Psoas muscle (tissue), 8 donors: Measurements from ENCODE around the gene HIGD2A. TPM values are rescaled to one million over a fixed set of nuclear protein-coding genes. Genes with fewer than 3 reads are reported as not detected.

Source experiments
- ATAC-seq, 4 donors: fragments of 200-7000 bp; cut with Tn5 transposase; one replicate each; pipeline ENCODE4 v1.9.1; 2020; ENCODE audit warnings: moderate library complexity in 3 of 4, mild to moderate bottlenecking in 2 of 4
- DNase-seq, 2 donors: peaks; one replicate each; pipeline ENCODE4 v3.0.0-alpha.2; 2020
- H3K27ac ChIP-seq: fragments of 200-600 bp; one replicate; pipeline ENCODE4 v1.8.0; 2022
- H3K27me3 ChIP-seq, 3 donors: fragments of 200-600 bp in 1 of 3; one replicate each; pipeline versions ENCODE4 v1.6.1 to v1.8.0; 2013 to 2022; ENCODE audit warnings: low read length in 2 of 3, mild to moderate bottlenecking in 2 of 3, moderate library complexity in 1 of 3; ENCODE audit not compliant: insufficient read depth in 3 of 3
- H3K36me3 ChIP-seq, 2 donors: fragments of 200-600 bp in 1 of 2; one replicate each; pipeline versions ENCODE4 v1.6.1 to v1.8.0; 2013 to 2022; ENCODE audit warnings: low read depth in 1 of 2, mild to moderate bottlenecking in 1 of 2, moderate library complexity in 1 of 2; ENCODE audit not compliant: insufficient read depth in 1 of 2
- H3K4me1 ChIP-seq: fragments of 200-600 bp; one replicate; pipeline ENCODE4 v1.8.0; 2022
- H3K4me3 ChIP-seq: fragments of 200-600 bp; one replicate; pipeline ENCODE4 v1.8.0; 2022; ENCODE audit warnings: mild to moderate bottlenecking
- H3K9me3 ChIP-seq: fragments of 200-600 bp; one replicate; pipeline ENCODE4 v1.8.0; 2022
- WGBS, 3 donors: extraction: QIAGEN DNeasy Blood & Tissue Kit; methylation state at CpG; one replicate each; pipeline versions ENCODE4 v1.1.6 to v1.1.7; 2013; 5-methylcytosine and 5-hydroxymethylcytosine counted together
- intact Hi-C, 2 donors: fragments of 100-400 bp; cut with DNase I; formaldehyde crosslinking; loops; one replicate each; pipeline versions ENCODE4 v1.11.0 to v1.14.2; 2022
- polyA plus RNA-seq, 3 donors: library from polyadenylated mRNA; stranded (reverse); fragments of 200-250 nt; gene quantifications; one replicate each; pipeline ENCODE4 v1.2.3, GENCODE V29; 2013
- total RNA-seq, 4 donors: library from RNA; stranded (reverse); fragmentation: NEBNext Ultra II Directional in 2 of 4; extraction: Animal tissue kit (Norgen Biotek cat#: 25700) in 2 of 4; gene quantifications; one replicate each; pipeline versions ENCODE4 v1.2.1 to v1.2.4, GENCODE V29; 2021 to 2023
- TF ChIP-seq, protein P1 (sequence below): fragments of 200-600 bp; IDR thresholded peaks from one replicate; pipeline ENCODE4 v1.8.0; 2022; ENCODE audit warnings: antibody characterized with exemption
- donor health status: healthy with polysubstance abuse.
- donor health status: DM: no; HTN: no; CAD: no; lungs with moderate emphysema.
- donor health status: Bipolar disorder and iron deficiency.
- donor health status: healthy.
- donor health status: DM: yes; HTN: yes; CAD: no.
- donor health status: DM: no; HTN: no; CAD: no.
- donor health status: DM: no; HTN: no; CAD: no.
- donor health status: DM: yes; HTN: yes; CAD: no.

The HIGD2A gene
- total and polyA plus RNA-seq, 7 donors, result 181 to 429 (median 215) TPM

DNA sequence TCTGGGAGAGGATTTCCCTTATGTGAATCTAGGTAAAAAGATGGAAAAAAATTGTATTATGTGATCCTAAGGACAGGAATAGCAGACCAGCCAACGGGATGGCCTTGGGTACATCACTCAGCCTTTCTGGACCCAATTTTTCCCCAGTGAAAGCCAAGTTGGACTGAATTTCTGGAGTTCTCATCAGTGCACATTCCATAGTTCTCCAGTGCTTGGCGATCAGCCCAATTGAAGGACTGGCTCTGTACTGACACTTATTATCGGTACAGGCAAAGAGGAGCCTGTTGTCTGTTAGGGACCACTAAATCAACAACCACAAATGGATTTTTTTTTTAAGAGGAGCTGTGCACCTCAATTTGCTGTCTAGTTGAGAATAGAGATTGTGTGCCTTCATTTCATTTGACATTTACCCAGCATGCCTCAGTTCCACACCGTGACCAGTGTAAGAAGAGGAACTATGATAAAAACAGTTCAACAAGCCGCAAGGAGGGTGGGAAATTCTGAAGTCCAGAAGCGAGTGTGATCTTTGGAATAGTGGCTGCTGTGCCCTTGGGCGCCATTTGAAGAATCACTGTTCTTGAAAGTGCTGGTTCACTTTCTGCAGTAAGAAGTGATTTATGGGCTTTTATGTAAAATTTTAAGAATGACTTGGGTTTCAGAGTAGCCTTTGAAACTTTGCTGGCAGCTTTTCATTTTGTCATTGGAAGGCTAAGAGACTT is 15.3 kb upstream of the HIGD2A start:
- 34 to 53% (median 37%) methylated on average over 7 of the region's 7 CpGs for WGBS, 3 donors
- H3K4me1 ChIP-seq, result peaks cover 52% of the 10 kb centered on the region
- no peaks in the 10 kb centered on the region for H3K9me3 ChIP-seq
- no peaks in the 10 kb centered on the region for H3K27me3 ChIP-seq
- DNase-seq (no peak), ATAC-seq (no peak)
- TF ChIP-seq, protein P1, sequence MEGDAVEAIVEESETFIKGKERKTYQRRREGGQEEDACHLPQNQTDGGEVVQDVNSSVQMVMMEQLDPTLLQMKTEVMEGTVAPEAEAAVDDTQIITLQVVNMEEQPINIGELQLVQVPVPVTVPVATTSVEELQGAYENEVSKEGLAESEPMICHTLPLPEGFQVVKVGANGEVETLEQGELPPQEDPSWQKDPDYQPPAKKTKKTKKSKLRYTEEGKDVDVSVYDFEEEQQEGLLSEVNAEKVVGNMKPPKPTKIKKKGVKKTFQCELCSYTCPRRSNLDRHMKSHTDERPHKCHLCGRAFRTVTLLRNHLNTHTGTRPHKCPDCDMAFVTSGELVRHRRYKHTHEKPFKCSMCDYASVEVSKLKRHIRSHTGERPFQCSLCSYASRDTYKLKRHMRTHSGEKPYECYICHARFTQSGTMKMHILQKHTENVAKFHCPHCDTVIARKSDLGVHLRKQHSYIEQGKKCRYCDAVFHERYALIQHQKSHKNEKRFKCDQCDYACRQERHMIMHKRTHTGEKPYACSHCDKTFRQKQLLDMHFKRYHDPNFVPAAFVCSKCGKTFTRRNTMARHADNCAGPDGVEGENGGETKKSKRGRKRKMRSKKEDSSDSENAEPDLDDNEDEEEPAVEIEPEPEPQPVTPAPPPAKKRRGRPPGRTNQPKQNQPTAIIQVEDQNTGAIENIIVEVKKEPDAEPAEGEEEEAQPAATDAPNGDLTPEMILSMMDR, result no peak
- peak overlapping the region; percentile 85 for H3K27ac ChIP-seq
- intact Hi-C loops, result no loop called here
- peaks cover 0 to 7% of the 10 kb centered on the region in 2 donors for H3K36me3 ChIP-seq
- no peak overlapping the region for H3K4me3 ChIP-seq

DNA sequence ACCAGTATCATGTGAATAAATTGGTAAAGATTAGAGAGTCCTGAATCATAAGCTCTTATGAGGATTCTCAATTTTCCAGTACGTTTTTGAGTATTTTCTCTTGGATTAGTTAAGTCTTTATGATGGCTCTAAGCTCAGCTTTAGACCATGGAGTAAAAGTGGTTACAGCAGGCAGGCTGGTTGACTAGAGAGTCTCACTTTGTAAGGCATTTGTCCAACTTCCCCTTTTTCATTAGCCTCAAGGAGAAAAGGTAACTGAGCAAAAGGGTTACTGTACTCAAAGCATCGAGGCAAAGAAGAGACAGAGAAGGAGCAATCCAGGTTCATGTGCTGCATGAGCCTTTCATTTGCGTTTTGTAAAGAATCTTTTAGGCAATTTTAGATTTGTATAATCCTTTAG is 8.7 kb upstream of the HIGD2A start:
- H3K27me3 ChIP-seq, result no peaks in the 10 kb centered on the region
- peaks cover 35% of the 10 kb centered on the region for H3K4me1 ChIP-seq
- H3K27ac ChIP-seq, result peak overlapping the region; percentile 93
- intact Hi-C loops, result no loop called here
- no peak overlapping the region for H3K4me3 ChIP-seq
- WGBS, 3 donors, result 85 to 92% (median 86%) methylated on average over 3 of the region's 3 CpGs
- no peak for DNase-seq
- H3K36me3 ChIP-seq, result peaks cover 4 to 31% of the 10 kb centered on the region in 2 donors
- ATAC-seq, result no peak
- H3K9me3 ChIP-seq, result no peaks in the 10 kb centered on the region
- TF ChIP-seq, protein P1, result no peak

DNA sequence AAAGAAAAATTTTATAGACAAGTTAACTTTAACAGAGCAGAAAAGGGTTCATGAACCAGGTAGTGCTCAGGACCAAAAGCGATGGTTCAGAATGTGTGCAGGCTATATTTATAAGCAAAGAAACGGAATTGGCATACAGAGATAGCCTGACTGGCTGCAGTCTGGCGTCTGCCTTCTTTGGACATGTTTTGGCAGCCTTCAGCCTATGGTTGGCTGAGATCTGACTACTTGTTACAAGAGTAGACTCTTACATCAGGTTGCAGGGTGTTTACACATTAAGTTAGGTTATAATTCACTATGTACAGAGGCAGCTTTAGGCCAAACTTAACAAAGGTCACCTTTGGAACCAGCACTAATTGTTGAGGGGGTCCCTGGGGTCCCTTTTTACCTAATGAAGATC is 7.1 kb upstream of the HIGD2A start:
- H3K4me1 ChIP-seq, result peaks cover 42% of the 10 kb centered on the region
- H3K36me3 ChIP-seq, result peaks cover 7 to 46% of the 10 kb centered on the region in 2 donors
- 25 to 43% (median 30%) methylated on average over 3 of the region's 3 CpGs for WGBS, 3 donors
- TF ChIP-seq, protein P1, result no peak
- peak overlapping the region; percentile 16 for H3K4me3 ChIP-seq
- intact Hi-C loops, result no loop called here
- no peaks in the 10 kb centered on the region for H3K9me3 ChIP-seq
- peak overlapping the region; percentile 93 for H3K27ac ChIP-seq
- H3K27me3 ChIP-seq, result no peaks in the 10 kb centered on the region
- DNase-seq, result peak in 1 of 2 donors; percentile 70
- ATAC-seq, result peak; percentile 86 to 94 (median 92)

DNA sequence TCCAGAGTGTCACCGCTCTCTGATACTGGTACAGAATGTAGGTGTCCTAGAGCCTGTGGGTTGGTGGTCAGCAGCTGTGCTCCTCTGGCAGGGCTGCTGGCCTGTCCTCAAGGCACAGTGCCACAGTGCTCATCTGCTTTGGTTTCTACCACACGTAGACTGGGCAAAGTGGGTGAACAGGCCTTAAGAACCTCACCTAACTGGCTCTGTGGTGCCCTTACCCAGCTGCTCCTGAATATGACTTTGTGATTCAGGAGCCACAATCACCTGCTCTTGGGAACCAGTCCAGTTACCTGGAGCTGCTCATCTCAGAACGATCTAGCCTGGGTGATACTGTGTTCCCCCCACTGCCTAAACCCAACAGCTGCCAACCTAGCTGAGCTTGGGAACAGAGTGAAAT is 6.6 kb upstream of the HIGD2A start:
- peak; percentile 74 to 84 (median 78) for ATAC-seq
- Histone ChIP-seq H3K27me3 (no peaks in the 10 kb centered on the region), H3K9me3 (no peaks in the 10 kb centered on the region), H3K36me3 (peaks cover 7 to 51% of the 10 kb centered on the region in 2 donors), H3K4me1 (peaks cover 48% of the 10 kb centered on the region), H3K4me3 (no peak overlapping the region), H3K27ac (peak overlapping the region; percentile 93)
- TF ChIP-seq, protein P1, result no peak
- intact Hi-C loops, result no loop called here
- 37 to 55% (median 45%) methylated on average over 3 of the region's 3 CpGs for WGBS, 3 donors
- DNase-seq, result no peak
